Body of pancreas (tissue), 4 donors: ENCODE measurements around the gene DNAH3. TPM values are rescaled to one million over a fixed set of nuclear protein-coding genes. Genes with fewer than 3 reads are reported as not detected.

ENCODE experiments used
- ATAC-seq: fragments of 150-250 bp; one replicate; pipeline ENCODE4 v1.9.1; 2016
- DNase-seq, 4 donors: peaks; one replicate each; pipeline ENCODE4 v3.0.0-alpha.2; 2019
- H3K27ac ChIP-seq, 4 donors: fragments of 200-600 bp; sonication (generic); 1 replicate in 3 of 4; 2 replicates in 1 of 4; pipeline versions ENCODE4 v1.5.1 to v1.6.1; 2016 to 2019; ENCODE audit warnings: mild to moderate bottlenecking in 1 of 4, mixed read lengths in 1 of 4, moderate library complexity in 1 of 4
- H3K27me3 ChIP-seq, 2 donors: fragments of 200-600 bp; sonication (generic); one replicate each; pipeline ENCODE4 v1.6.0; 2016; ENCODE audit warnings: mild to moderate bottlenecking in 1 of 2
- H3K36me3 ChIP-seq, 2 donors: fragments of 200-600 bp; sonication (generic); replicated peaks in 1 of 2; 2 replicates each; pipeline ENCODE4 v1.5.1; 2016; ENCODE audit warnings: low read depth in 2 of 2; ENCODE audit not compliant: insufficient read depth in 1 of 2
- H3K4me1 ChIP-seq: fragments of 200-600 bp; sonication (generic); one replicate; pipeline ENCODE4 v1.6.0; 2016
- H3K4me3 ChIP-seq, 2 donors: fragments of 200-600 bp; sonication (generic); 1 replicate in 1 of 2; 2 replicates in 1 of 2; pipeline ENCODE4 v1.5.1; 2016 to 2019
- H3K9me3 ChIP-seq, 3 donors: fragments of 200-600 bp; sonication (generic); 1 replicate in 2 of 3; 2 replicates in 1 of 3; pipeline ENCODE4 v1.5.1; 2016
- POLR2A ChIP-seq, 3 donors: fragments of 450-650 bp; IDR thresholded peaks; one replicate each; pipeline ENCODE4 v1.6.1; 2016; ENCODE audit warnings: antibody characterized with exemption in 3 of 3, mild to moderate bottlenecking in 2 of 3
- WGBS, 2 donors: methylation state at CpG; one replicate each; pipeline ENCODE4 v1.1.5; 2017; 5-methylcytosine and 5-hydroxymethylcytosine counted together
- intact Hi-C: fragments of 100-400 bp; cut with DNase I; formaldehyde crosslinking; loops from one replicate; pipeline ENCODE4 v1.15.1; 2023
- total RNA-seq, 2 donors: library from RNA; depleted of rRNA; stranded (reverse); fragments of >200 nt; gene quantifications; one replicate each; pipeline ENCODE4 v1.1.0, GENCODE V29; 2016
- TF ChIP-seq, protein P1 (sequence below), 7 experiments: fragments of 450-650 bp in 4 of 7; fragments of 200-600 bp in 3 of 7; sonication (generic) in 3 of 7; IDR thresholded peaks; one replicate each; pipeline ENCODE4 v1.5.1; 2016 to 2019; ENCODE audit warnings: antibody characterized with exemption in 7 of 7

DNAH3 gene
- total RNA-seq, 2 donors from 2014 or later: not detected

DNA sequence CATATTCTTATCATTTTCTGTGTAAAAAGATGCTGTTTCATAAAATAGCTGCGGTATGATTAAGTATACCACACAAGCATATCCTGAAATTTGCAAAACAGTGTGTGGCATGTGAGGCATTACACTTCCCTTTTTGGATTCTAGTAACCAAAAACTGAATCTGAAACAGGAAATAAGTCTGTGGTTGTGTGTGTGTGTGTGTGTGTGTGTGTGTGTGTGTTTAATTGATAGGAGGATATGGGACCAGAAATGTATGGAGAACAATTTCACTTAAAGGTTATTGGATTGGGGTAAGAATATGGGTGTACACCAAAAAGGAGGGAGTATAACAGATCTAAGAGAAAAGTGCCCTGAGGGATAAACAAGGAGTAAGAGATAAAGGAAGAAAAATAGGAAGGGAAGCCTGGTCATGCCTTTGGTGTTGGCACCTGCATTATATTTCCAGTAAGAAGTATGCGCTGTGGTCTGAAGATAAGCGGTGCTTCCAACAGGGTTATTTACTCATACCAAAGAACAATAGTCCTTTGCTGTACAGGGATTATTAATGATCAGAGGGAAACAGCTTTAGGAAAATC is 246.1 kb downstream of the DNAH3 start:
- ATAC-seq: peak; percentile 14
- no peaks in the 10 kb centered on the region for H3K36me3 ChIP-seq
- H3K4me3 ChIP-seq: no peak overlapping the region
- 6 to 8% methylated on average over 3 of the region's 3 CpGs for WGBS, 2 donors
- H3K27me3 ChIP-seq: no peaks in the 10 kb centered on the region
- TF ChIP-seq, protein P1, sequence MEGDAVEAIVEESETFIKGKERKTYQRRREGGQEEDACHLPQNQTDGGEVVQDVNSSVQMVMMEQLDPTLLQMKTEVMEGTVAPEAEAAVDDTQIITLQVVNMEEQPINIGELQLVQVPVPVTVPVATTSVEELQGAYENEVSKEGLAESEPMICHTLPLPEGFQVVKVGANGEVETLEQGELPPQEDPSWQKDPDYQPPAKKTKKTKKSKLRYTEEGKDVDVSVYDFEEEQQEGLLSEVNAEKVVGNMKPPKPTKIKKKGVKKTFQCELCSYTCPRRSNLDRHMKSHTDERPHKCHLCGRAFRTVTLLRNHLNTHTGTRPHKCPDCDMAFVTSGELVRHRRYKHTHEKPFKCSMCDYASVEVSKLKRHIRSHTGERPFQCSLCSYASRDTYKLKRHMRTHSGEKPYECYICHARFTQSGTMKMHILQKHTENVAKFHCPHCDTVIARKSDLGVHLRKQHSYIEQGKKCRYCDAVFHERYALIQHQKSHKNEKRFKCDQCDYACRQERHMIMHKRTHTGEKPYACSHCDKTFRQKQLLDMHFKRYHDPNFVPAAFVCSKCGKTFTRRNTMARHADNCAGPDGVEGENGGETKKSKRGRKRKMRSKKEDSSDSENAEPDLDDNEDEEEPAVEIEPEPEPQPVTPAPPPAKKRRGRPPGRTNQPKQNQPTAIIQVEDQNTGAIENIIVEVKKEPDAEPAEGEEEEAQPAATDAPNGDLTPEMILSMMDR (IDR thresholded peaks at IDR 0.05): peak in 1 of 7 experiments; percentile 4
- no peak for TF ChIP-seq POLR2A (IDR thresholded peaks at IDR 0.05)
- peak in 1 of 4 donors; percentile 46 for DNase-seq
- peak overlapping the region; percentile 39 to 95 (median 62) for H3K27ac ChIP-seq
- peaks cover 64% of the 10 kb centered on the region for H3K4me1 ChIP-seq
- intact Hi-C loops: loop anchor here (10.0 kb wide), 1 partner anchor 50 kb away; no protein-coding TSS in a partner anchor
- H3K9me3 ChIP-seq: no peaks in the 10 kb centered on the region

DNA sequence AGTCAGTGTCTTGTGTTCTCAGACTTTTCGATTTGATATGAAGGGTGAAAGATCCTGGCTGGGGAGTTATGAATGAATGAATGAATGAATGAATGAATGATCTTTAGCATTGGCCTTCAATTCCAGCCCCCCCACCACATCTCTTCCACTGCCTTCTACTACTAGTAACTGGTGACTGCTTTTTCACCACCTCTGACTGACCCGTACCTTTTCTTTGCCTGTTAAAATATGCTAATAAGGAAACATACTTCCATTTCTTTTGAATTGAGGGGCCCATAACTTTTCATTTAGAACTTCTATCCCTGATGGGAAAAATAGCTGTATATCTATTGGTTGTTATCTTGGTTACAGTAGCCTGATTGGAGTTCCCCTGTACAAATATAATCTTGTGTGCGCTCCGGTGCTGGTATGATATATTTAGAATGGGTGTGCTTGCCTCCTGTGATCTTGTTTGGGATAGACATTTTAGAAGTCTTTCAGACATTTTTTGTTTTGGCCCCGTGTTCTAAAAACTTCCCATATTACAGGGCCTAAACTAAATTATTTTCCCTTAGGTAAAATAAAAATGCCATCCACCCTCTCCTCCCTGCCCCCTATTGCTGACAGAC is 246.6 kb downstream of the DNAH3 start:
- WGBS, 2 donors: 37 to 46% methylated on average over 5 of the region's 5 CpGs
- ATAC-seq: no peak
- Histone ChIP-seq H3K4me1 (peaks cover 70% of the 10 kb centered on the region), H3K9me3 (no peaks in the 10 kb centered on the region), H3K27me3 (no peaks in the 10 kb centered on the region), H3K27ac (peak overlapping the region; percentile 39 to 95 (median 62)), H3K36me3 (no peaks in the 10 kb centered on the region), H3K4me3 (no peak overlapping the region)
- no peak for DNase-seq
- intact Hi-C loops: loop anchor here (10.0 kb wide), 1 partner anchor 49 kb away; no protein-coding TSS in a partner anchor
- TF ChIP-seq, protein P1 (IDR thresholded peaks at IDR 0.05): no peak
- TF ChIP-seq POLR2A (IDR thresholded peaks at IDR 0.05): no peak

DNA sequence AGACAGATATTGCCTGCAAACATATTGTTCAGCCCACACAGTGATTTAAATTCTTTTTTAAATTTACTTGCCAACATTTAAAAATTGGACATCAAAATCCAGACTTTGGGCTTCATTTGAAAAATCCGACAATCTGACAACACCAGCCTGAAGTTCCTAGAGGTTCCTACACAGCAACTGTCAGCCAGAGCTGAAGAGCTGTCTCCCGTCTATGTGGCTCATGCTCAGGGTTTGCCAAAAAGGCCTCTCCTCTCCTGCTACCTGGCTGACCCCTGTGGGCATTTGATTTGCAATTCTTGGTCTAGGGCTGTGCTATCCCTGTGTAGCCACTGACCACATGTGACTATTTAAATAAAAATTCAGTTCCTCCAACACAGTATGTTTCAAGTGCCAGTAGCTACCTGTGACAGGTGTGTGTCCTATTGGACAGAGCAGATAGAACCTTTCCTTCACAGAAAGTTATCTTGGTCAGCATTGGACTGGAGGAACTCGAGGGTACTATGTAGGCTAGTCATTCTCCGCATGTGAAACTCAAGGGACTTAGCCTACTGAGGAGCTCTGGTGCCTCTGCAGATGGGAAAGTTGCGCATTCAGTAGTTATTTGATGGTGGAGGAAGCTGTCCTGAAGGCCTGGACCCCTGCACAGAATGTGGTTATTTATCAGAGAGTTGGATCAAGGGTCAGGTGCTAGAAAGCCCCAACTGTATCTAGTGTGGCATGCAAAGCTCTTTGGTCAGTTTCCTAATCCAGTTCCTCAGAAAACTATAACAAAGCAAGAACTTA is 247.3 kb downstream of the DNAH3 start:
- intact Hi-C loops: loop anchor here (10.0 kb wide), 1 partner anchor 49 kb away; no protein-coding TSS in a partner anchor
- H3K4me3 ChIP-seq: no peak overlapping the region
- no peak for DNase-seq
- WGBS, 2 donors: 89 to 93% methylated on average over 5 of the region's 5 CpGs
- TF ChIP-seq, protein P1 (IDR thresholded peaks at IDR 0.05): no peak
- no peak for TF ChIP-seq POLR2A (IDR thresholded peaks at IDR 0.05)
- no peaks in the 10 kb centered on the region for H3K9me3 ChIP-seq
- no peaks in the 10 kb centered on the region for H3K27me3 ChIP-seq
- H3K4me1 ChIP-seq: peaks cover 76% of the 10 kb centered on the region
- no peaks in the 10 kb centered on the region for H3K36me3 ChIP-seq
- no peak for ATAC-seq
- peak overlapping the region in 3 of 4 donors; percentile 54 to 95 (median 70) for H3K27ac ChIP-seq

DNA sequence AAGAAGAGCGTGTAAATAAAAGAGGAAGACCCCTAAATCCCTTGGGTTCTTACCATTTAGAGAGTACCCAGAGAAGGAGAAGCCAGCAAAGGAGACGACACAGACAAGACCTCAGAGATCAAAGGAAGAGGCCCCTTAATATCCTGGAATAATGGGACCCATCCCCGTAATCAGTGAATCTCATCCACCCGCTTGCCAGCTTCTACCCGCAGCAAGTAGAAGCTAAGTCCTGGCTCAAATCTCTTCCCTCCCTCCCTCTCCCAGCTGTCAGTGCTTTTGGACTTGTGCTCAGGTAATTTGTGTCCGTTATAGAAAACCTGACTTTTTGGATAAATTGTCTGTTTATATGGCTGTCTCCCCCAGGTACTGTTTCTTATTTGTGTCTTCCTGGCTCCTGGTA is 248.2 kb downstream of the DNAH3 start:
- Histone ChIP-seq H3K27ac (peak overlapping the region in 2 of 4 donors; percentile 70 to 95), H3K4me1 (peaks cover 84% of the 10 kb centered on the region), H3K36me3 (no peaks in the 10 kb centered on the region), H3K9me3 (no peaks in the 10 kb centered on the region), H3K4me3 (no peak overlapping the region), H3K27me3 (no peaks in the 10 kb centered on the region)
- ATAC-seq (no peak), DNase-seq (no peak)
- intact Hi-C loops: loop anchor here (10.0 kb wide), 1 partner anchor 48 kb away; no protein-coding TSS in a partner anchor
- 92 to 95% methylated on average over 6 of the region's 6 CpGs for WGBS, 2 donors
- TF ChIP-seq, protein P1 (IDR thresholded peaks at IDR 0.05): no peak
- no peak for TF ChIP-seq POLR2A (IDR thresholded peaks at IDR 0.05)
